K562 (cell line): ENCODE data around the gene NSG2. TPM values are rescaled to one million over a fixed set of nuclear protein-coding genes. Genes with fewer than 3 reads are reported as not detected.

Experiments used
- ATAC-seq: fragments of 200-7000 bp; cut with Tn5 transposase; 3 replicates; pipeline ENCODE4 v1.9.1; 2020; ENCODE audit warnings: moderate library complexity
- BruUV-seq: library from RNA; stranded (reverse); fragments of 400-500 nt; replicated peaks from 2 replicates; lab custom pipeline; 2021; lab: Mats Ljungman, UMichigan
- CTCF ChIA-PET: fragments of 300-600 bp; formaldehyde crosslinking; extraction: SDS; loops from one replicate; lab custom pipeline; 2021; ENCODE audit warnings: low intra/inter-chr PET ratio; lab: Yijun Ruan, JAX
- POLR2A ChIA-PET: fragments of 300-600, 350-650 bp; sonication (Branson Sonifier 250); formaldehyde crosslinking; extraction: SDS; loops from one replicate; lab custom pipeline; 2021; ENCODE audit warnings: antibody characterized with exemption, inconsistent platforms; lab: Yijun Ruan, JAX
- DNase-seq, 4 experiments: peaks; one replicate each; pipeline versions ENCODE4 v3.0.0 to v3.0.0-alpha.2; 2011 to 2018; ENCODE audit warnings: low spot score in 3 of 4, mixed read lengths in 3 of 4; ENCODE audit errors: extremely low read depth in 1 of 4
- FAIRE-seq: peaks from 2 replicates; lab custom pipeline; 2011; peaks lifted over from hg19 to GRCh38; lab: Jason Lieb, UNC
- H2AFZ ChIP-seq: 2 replicates; pipeline ENCODE4 v1.6.0; 2011; ENCODE audit warnings: low read depth, low read length, control low read depth, inconsistent platforms
- H3K27ac ChIP-seq: fragments of 200-600 bp; 3 replicates; pipeline ENCODE4 v1.8.0; 2011; ENCODE audit warnings: low read depth, mild to moderate bottlenecking, control low read depth, inconsistent platforms, low read length, moderate library complexity, mixed read lengths; ENCODE audit errors: extremely low read depth
- H3K27me3 ChIP-seq, 2 experiments: fragments of 300-600 bp in 1 of 2; 2 replicates in 1 of 2; 3 replicates in 1 of 2; pipeline versions ENCODE4 v1.6.0 to v1.8.0; 2011; ENCODE audit warnings: inconsistent platforms in 2 of 2, low read length in 2 of 2, mild to moderate bottlenecking in 1 of 2, mixed read lengths in 1 of 2, moderate library complexity in 1 of 2; ENCODE audit not compliant: control insufficient read depth in 2 of 2, insufficient read depth in 2 of 2
- H3K36me3 ChIP-seq: fragments of 300-600 bp; 3 replicates; pipeline ENCODE4 v1.8.0; 2011; ENCODE audit warnings: mild to moderate bottlenecking, low read length, inconsistent platforms; ENCODE audit not compliant: control insufficient read depth, insufficient read depth
- H3K4me1 ChIP-seq, 2 experiments: fragments of 200-600 bp in 1 of 2; replicated peaks in 1 of 2; 2 replicates in 1 of 2; 3 replicates in 1 of 2; pipeline versions ENCODE4 v1.5.1 to v1.8.0; 2011; ENCODE audit warnings: inconsistent platforms in 2 of 2, low read length in 2 of 2, mild to moderate bottlenecking in 1 of 2, mixed read lengths in 1 of 2, moderate library complexity in 1 of 2; ENCODE audit not compliant: control insufficient read depth in 2 of 2, insufficient read depth in 2 of 2
- H3K4me2 ChIP-seq: 2 replicates; pipeline ENCODE4 v1.6.1; 2011; ENCODE audit warnings: low read length, control low read depth, inconsistent platforms, mixed read lengths; ENCODE audit not compliant: insufficient read depth
- H3K4me3 ChIP-seq: fragments of 200-600 bp; sonication (generic), shearing (Covaris generic); 2 replicates; pipeline ENCODE4 v1.5.1; 2016; ENCODE audit warnings: control low read depth, inconsistent platforms
- H3K79me2 ChIP-seq: fragments of 200-600 bp; 3 replicates; pipeline ENCODE4 v1.8.0; 2011; ENCODE audit warnings: low read length, inconsistent platforms; ENCODE audit not compliant: control insufficient read depth, insufficient read depth
- H3K9ac ChIP-seq, 2 experiments: 2 replicates each; pipeline versions ENCODE4 v1.6.0 to v1.6.1; 2011; ENCODE audit warnings: low read depth in 2 of 2, low read length in 2 of 2, control low read depth in 1 of 2, inconsistent platforms in 1 of 2, mild to moderate bottlenecking in 1 of 2, mixed read lengths in 1 of 2; ENCODE audit not compliant: insufficient read depth in 1 of 2
- H3K9me1 ChIP-seq: one replicate; pipeline ENCODE4 v1.6.0; 2011; ENCODE audit warnings: inconsistent platforms, mild to moderate bottlenecking, low read length, moderate library complexity; ENCODE audit not compliant: control insufficient read depth, insufficient read depth
- H3K9me3 ChIP-seq: replicated peaks from 2 replicates; pipeline ENCODE4 v1.5.1; 2011; ENCODE audit warnings: low read depth, low read length, inconsistent platforms; ENCODE audit not compliant: control insufficient read depth, insufficient read depth
- H4K20me1 ChIP-seq: replicated peaks from 2 replicates; pipeline ENCODE4 v1.6.1; 2011; ENCODE audit warnings: low read length, inconsistent platforms, mixed read lengths; ENCODE audit not compliant: control insufficient read depth, insufficient read depth
- CBX3 ChIP-seq, 2 experiments: IDR thresholded peaks; 1 replicate in 1 of 2; 2 replicates in 1 of 2; pipeline ENCODE4 v1.6.1; 2012; ENCODE audit warnings: inconsistent platforms in 2 of 2, low read length in 2 of 2, borderline replicate concordance in 1 of 2, control low read depth in 1 of 2
- FOSL1 ChIP-seq: fragments of 200-800 bp; sonication (Bioruptor generic); conservative IDR thresholded peaks from 2 replicates; pipeline ENCODE4 v1.6.1; 2016; ENCODE audit warnings: missing genetic modification characterization, missing compliant biosample characterization
- HDAC8 ChIP-seq: fragments of 450-650 bp; IDR thresholded peaks from 2 replicates; pipeline ENCODE4 v1.6.1; 2016; ENCODE audit warnings: mild to moderate bottlenecking, missing genetic modification characterization, moderate library complexity, missing compliant biosample characterization
- HNRNPH1 ChIP-seq: fragments of 200-400 bp; formaldehyde crosslinking; optimal IDR thresholded peaks from 2 replicates; pipeline ENCODE3; 2017; ENCODE audit warnings: low read depth, mild to moderate bottlenecking, low read length, moderate library complexity
- JUND ChIP-seq, 2 experiments: IDR thresholded peaks; 2 replicates in 1 of 2; 3 replicates in 1 of 2; pipeline ENCODE4 v1.6.1; 2011; ENCODE audit warnings: borderline replicate concordance in 2 of 2, low read depth in 2 of 2, low read length in 2 of 2, improper control_type of control experiment in 1 of 2, missing biosample characterization in 1 of 2, missing genetic modification characterization in 1 of 2, missing genetic modification reagents in 1 of 2
- MEIS2 ChIP-seq: fragments of 450-650 bp; IDR thresholded peaks from 2 replicates; pipeline ENCODE4 v1.6.1; 2014; ENCODE audit warnings: mild to moderate bottlenecking; ENCODE audit not compliant: partially characterized antibody
- NR2C2 ChIP-seq, 2 experiments: fragments of 200-800 bp in 1 of 2; sonication (Bioruptor generic) in 1 of 2; sonication (generic) in 1 of 2; formaldehyde crosslinking in 1 of 2; IDR thresholded peaks; 2 replicates each; pipeline versions ENCODE4 v1.6.1 to v1.8.0; 2016 to 2022; ENCODE audit warnings: mild to moderate bottlenecking in 1 of 2, missing compliant biosample characterization in 1 of 2, missing genetic modification characterization in 1 of 2, missing genetic modification reagents in 1 of 2
- PTBP1 ChIP-seq: fragments of 200-400 bp; formaldehyde crosslinking; IDR thresholded peaks from 2 replicates; pipeline ENCODE4 v1.6.1; 2017; ENCODE audit warnings: low read depth, low read length
- RB1 ChIP-seq: fragments of 450-650 bp; IDR thresholded peaks from 2 replicates; pipeline ENCODE4 v1.6.1; 2017; ENCODE audit warnings: low read depth, mild to moderate bottlenecking
- RBM34 ChIP-seq: fragments of 200-400 bp; formaldehyde crosslinking; IDR thresholded peaks from 2 replicates; pipeline ENCODE4 v1.6.1; 2018; ENCODE audit warnings: low read length, borderline replicate concordance; ENCODE audit not compliant: insufficient read depth
- ZNF143 ChIP-seq: sonication (generic); formaldehyde crosslinking; IDR thresholded peaks from 2 replicates; pipeline ENCODE4 v1.9.0; 2022; ENCODE audit warnings: mild to moderate bottlenecking, missing genetic modification reagents
- ZNF766 ChIP-seq: fragments of 200-800 bp; sonication (Bioruptor generic); conservative IDR thresholded peaks from 2 replicates; pipeline ENCODE4 v1.6.1; 2016; ENCODE audit warnings: missing genetic modification characterization, missing compliant biosample characterization
- WGBS: fragments of 100-300 bp; shearing (Covaris generic); methylation state at CpG from one replicate; pipeline ENCODE4 v1.1.6; 2016; ENCODE audit warnings: low coverage, mixed read lengths; ENCODE audit not compliant: insufficient coverage; ENCODE audit errors: missing lambda C conversion rate; 5-methylcytosine and 5-hydroxymethylcytosine counted together
- in situ Hi-C: fragments of 300-500 bp; cut with MboI; formaldehyde crosslinking; loops from 4 replicates; pipeline ENCODE4 v1.15.0; 2018; ENCODE audit warnings: inconsistent platforms, mixed read lengths
- intact Hi-C: fragments of 100-400 bp; cut with micrococcal nuclease; formaldehyde crosslinking; loops from 2 replicates; pipeline ENCODE4 v1.14.2; 2022
- polyA plus RNA-seq, 8 experiments: library from polyadenylated mRNA; depleted of rRNA in 4 of 8; stranded (reverse) in 5 of 8; unstranded in 3 of 8; fragments of >200 nt; fragmentation: Nextera tagmentation in 2 of 8; fragmentation: Illumina TruSeq in 1 of 8; extraction: Ambion mirVana in 2 of 8; extraction: Trizol in 1 of 8; gene quantifications; 2 replicates each; pipeline versions ENCODE4 v1.2.1 to v1.2.3, GENCODE V29; 2011 to 2014; ENCODE audit warnings: inconsistent platforms in 1 of 8, missing spikeins in 1 of 8
- total RNA-seq, 7 experiments: library from RNA; depleted of rRNA in 6 of 7; stranded (reverse); fragments of >200 nt in 6 of 7; fragmentation: Illumina TruSeq in 2 of 7; extraction: Trizol in 2 of 7; gene quantifications; 2 replicates each; pipeline versions ENCODE4 v1.2.1 to v1.2.3, GENCODE V29; 2011 to 2021; ENCODE audit warnings: low replicate concordance in 1 of 7
- TF ChIP-seq, protein P1 (sequence below): IDR thresholded peaks from 3 replicates; pipeline ENCODE4 v1.6.1; 2011; ENCODE audit warnings: borderline replicate concordance, mild to moderate bottlenecking, moderate library complexity; ENCODE audit not compliant: insufficient read length; ENCODE audit errors: extremely low read depth
- TF ChIP-seq, protein P2 (sequence below): sonication (generic); IDR thresholded peaks from 2 replicates; pipeline ENCODE4 v1.6.1; 2016
- TF ChIP-seq, protein P3 (sequence below): fragments of 450-650 bp; conservative IDR thresholded peaks from 2 replicates; pipeline ENCODE4 v1.6.1; 2016; ENCODE audit warnings: missing genetic modification characterization, low read depth, mild to moderate bottlenecking, missing compliant biosample characterization, moderate library complexity

The NSG2 gene
- total and polyA plus RNA-seq, 9 of the 15 experiments (the other 6 are each of a cell fraction or from before 2014, with no cell fraction given) = not detected

DNA sequence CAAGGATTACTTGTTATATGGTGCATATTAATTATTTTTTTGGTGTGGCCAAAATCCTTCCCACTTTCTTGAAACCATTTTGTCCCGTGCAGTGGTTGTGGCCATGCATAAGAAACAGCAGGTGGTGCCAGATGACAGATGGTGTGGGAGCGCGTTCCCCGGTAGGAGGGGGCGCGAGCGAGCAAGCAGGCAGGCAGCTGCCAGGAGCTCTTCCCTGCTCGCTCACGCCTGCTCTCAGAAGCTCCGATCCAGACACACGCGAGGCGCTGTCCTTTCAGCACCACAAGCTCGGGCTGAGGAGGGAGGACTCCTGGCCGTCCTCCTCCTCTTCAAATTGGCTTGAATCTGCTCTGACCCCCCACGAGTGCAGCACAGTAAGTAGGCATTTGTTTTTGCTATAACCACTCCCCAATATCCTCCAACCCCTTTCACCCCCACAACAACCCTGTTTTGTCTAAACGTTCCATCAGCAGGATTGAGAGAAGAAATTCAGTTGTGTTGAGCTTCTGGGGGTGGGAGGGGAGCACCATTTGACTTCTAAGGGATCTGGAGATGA lies at the start of gene NSG2 (continued):
- TF ChIP-seq CBX3 (IDR thresholded peaks at IDR 0.05; ENCODE audit: borderline replicate concordance in 1 of 2, low read length in 2 of 2) (peak in 1 of 2 experiments; percentile 49; a peak in 1 of 3 replicates), MEIS2 (no peak), FOSL1 (tag) (no peak), HDAC8 (no peak), ZNF766 (CRISPR knock-in tag) (no peak), RB1 (peak; percentile 69), PTBP1 (no peak), HNRNPH1 (no peak)
- TF ChIP-seq, all 486 proteins: peak for 27

- no peak overlapping the region for H3K9ac ChIP-seq
- H4K20me1 ChIP-seq = no peaks in the 10 kb centered on the region
- H3K4me3 ChIP-seq = no peak overlapping the region
- no peak overlapping the region for H3K4me2 ChIP-seq
- H2AFZ ChIP-seq = no peak overlapping the region
- WGBS = 0% methylated on average over 4 of the region's 4 CpGs
- POLR2A ChIA-PET = no interaction called here
- ATAC-seq (peak; percentile 37; the same call in 2 of the 3 replicates), DNase-seq (peak in 1 of 4 experiments; percentile 9), FAIRE-seq (peak; percentile 11)
- H3K9me1 ChIP-seq = no peaks in the 10 kb centered on the region
- H3K27ac ChIP-seq = no peak overlapping the region
- H3K79me2 ChIP-seq = no peaks in the 10 kb centered on the region
- intact Hi-C loops (no loop called here), in situ Hi-C loops (no loop called here)
- BruUV-seq = no TSS peak
- H3K4me1 ChIP-seq = no peaks in the 10 kb centered on the region; a peak in 1 of 5 replicates
- peaks cover 4 to 7% of the 10 kb centered on the region in 2 experiments; a peak in 3 of 5 replicates for H3K27me3 ChIP-seq
- H3K9me3 ChIP-seq = no peaks in the 10 kb centered on the region
- no peaks in the 10 kb centered on the region for H3K36me3 ChIP-seq
- CTCF ChIA-PET = no interaction called here
- TF ChIP-seq, protein P1, sequence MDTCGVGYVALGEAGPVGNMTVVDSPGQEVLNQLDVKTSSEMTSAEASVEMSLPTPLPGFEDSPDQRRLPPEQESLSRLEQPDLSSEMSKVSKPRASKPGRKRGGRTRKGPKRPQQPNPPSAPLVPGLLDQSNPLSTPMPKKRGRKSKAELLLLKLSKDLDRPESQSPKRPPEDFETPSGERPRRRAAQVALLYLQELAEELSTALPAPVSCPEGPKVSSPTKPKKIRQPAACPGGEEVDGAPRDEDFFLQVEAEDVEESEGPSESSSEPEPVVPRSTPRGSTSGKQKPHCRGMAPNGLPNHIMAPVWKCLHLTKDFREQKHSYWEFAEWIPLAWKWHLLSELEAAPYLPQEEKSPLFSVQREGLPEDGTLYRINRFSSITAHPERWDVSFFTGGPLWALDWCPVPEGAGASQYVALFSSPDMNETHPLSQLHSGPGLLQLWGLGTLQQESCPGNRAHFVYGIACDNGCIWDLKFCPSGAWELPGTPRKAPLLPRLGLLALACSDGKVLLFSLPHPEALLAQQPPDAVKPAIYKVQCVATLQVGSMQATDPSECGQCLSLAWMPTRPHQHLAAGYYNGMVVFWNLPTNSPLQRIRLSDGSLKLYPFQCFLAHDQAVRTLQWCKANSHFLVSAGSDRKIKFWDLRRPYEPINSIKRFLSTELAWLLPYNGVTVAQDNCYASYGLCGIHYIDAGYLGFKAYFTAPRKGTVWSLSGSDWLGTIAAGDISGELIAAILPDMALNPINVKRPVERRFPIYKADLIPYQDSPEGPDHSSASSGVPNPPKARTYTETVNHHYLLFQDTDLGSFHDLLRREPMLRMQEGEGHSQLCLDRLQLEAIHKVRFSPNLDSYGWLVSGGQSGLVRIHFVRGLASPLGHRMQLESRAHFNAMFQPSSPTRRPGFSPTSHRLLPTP = no peak
- no peak for TF ChIP-seq RBM34
- no peak for TF ChIP-seq ZNF143 (CRISPR knock-in tag)
- TF ChIP-seq JUND (IDR thresholded peaks at IDR 0.05; ENCODE audit: borderline replicate concordance, low read depth, low read length) = peak; percentile 5; the same call in 1 of the 2 replicates
- TF ChIP-seq JUND (tag; IDR thresholded peaks at IDR 0.05; ENCODE audit: borderline replicate concordance, low read depth, low read length) = no peak; the same call in 2 of the 3 replicates
- TF ChIP-seq, protein P2, sequence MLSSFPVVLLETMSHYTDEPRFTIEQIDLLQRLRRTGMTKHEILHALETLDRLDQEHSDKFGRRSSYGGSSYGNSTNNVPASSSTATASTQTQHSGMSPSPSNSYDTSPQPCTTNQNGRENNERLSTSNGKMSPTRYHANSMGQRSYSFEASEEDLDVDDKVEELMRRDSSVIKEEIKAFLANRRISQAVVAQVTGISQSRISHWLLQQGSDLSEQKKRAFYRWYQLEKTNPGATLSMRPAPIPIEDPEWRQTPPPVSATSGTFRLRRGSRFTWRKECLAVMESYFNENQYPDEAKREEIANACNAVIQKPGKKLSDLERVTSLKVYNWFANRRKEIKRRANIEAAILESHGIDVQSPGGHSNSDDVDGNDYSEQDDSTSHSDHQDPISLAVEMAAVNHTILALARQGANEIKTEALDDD = peak; percentile 26; the same call in 1 of the 2 replicates
- TF ChIP-seq, protein P3, sequence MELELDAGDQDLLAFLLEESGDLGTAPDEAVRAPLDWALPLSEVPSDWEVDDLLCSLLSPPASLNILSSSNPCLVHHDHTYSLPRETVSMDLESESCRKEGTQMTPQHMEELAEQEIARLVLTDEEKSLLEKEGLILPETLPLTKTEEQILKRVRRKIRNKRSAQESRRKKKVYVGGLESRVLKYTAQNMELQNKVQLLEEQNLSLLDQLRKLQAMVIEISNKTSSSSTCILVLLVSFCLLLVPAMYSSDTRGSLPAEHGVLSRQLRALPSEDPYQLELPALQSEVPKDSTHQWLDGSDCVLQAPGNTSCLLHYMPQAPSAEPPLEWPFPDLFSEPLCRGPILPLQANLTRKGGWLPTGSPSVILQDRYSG (tag) = no peak
- no peak for TF ChIP-seq NR2C2 (CRISPR knock-in tag; IDR thresholded peaks at IDR 0.05)
- peak; percentile 34; the same call in 1 of the 2 replicates for TF ChIP-seq NR2C2 (tag; IDR thresholded peaks at IDR 0.05)
Measured at GRCh38 chr5:173997331-173997730, 48.2 kb upstream of the NSG2 start.
